Endothelial cell of umbilical vein (primary cell): ENCODE data around the gene SAMD5. TPM values are rescaled to one million over a fixed set of nuclear protein-coding genes. Genes with fewer than 3 reads are reported as not detected.

Source experiments
- BruUV-seq: library from RNA; stranded (reverse); fragments of 400-500 nt; replicated peaks from 2 replicates; lab custom pipeline; 2021; lab: Mats Ljungman, UMichigan
- CTCF ChIA-PET: fragments of 300-600, 350-600 bp; sonication (Branson Sonifier 250); formaldehyde crosslinking; loops from one replicate; lab custom pipeline; 2021; ENCODE audit warnings: antibody characterized with exemption, inconsistent platforms; lab: Charles Lee
- POLR2A ChIA-PET: fragments of 300-600, 350-600 bp; sonication (Branson Sonifier 250); formaldehyde crosslinking; loops from one replicate; lab custom pipeline; 2021; ENCODE audit warnings: antibody characterized with exemption, inconsistent platforms; lab: Charles Lee
- DNase-seq: peaks from one replicate; pipeline ENCODE4 v3.0.0-alpha.2; 2011; ENCODE audit warnings: low read depth, low spot score
- FAIRE-seq: peaks from 2 replicates; lab custom pipeline; 2011; peaks lifted over from hg19 to GRCh38; lab: Jason Lieb, UNC
- H2AFZ ChIP-seq: 2 replicates; pipeline ENCODE4 v1.6.0; 2012; ENCODE audit warnings: low read depth, low read length, control low read depth, inconsistent platforms
- H3K27ac ChIP-seq: 2 replicates; pipeline ENCODE4 v1.5.1; 2011; ENCODE audit warnings: low read depth, mild to moderate bottlenecking, control low read depth, low read length, moderate library complexity; ENCODE audit not compliant: insufficient read depth
- H3K27me3 ChIP-seq, 2 experiments: 2 replicates each; pipeline versions ENCODE4 v1.6.0 to v1.6.1; 2011; ENCODE audit warnings: low read length in 2 of 2, mixed read lengths in 1 of 2; ENCODE audit not compliant: control insufficient read depth in 2 of 2, insufficient read depth in 2 of 2
- H3K36me3 ChIP-seq, 2 experiments: 2 replicates in 1 of 2; 3 replicates in 1 of 2; pipeline ENCODE4 v1.5.1; 2011; ENCODE audit warnings: low read length in 2 of 2, mild to moderate bottlenecking in 1 of 2, moderate library complexity in 1 of 2; ENCODE audit not compliant: control insufficient read depth in 2 of 2, insufficient read depth in 2 of 2; ENCODE audit errors: extremely low read depth in 1 of 2
- H3K4me1 ChIP-seq: 3 replicates; pipeline ENCODE4 v1.5.1; 2011; ENCODE audit warnings: mild to moderate bottlenecking, low read length; ENCODE audit not compliant: control insufficient read depth, insufficient read depth; ENCODE audit errors: extremely low read depth
- H3K4me2 ChIP-seq: 2 replicates; pipeline ENCODE4 v1.6.1; 2011; ENCODE audit warnings: low read length, control low read depth, mixed read lengths; ENCODE audit not compliant: insufficient read depth
- H3K4me3 ChIP-seq, 3 experiments: fragments of 200-600 bp in 1 of 3; sonication (generic), shearing (Covaris generic) in 1 of 3; replicated peaks in 1 of 3; 2 replicates each; pipeline ENCODE4 v1.5.1; 2011 to 2016; ENCODE audit warnings: control low read depth in 3 of 3, low read length in 3 of 3, mild to moderate bottlenecking in 2 of 3, inconsistent platforms in 1 of 3, low read depth in 1 of 3, moderate library complexity in 1 of 3; ENCODE audit not compliant: insufficient read depth in 1 of 3
- H3K79me2 ChIP-seq: 2 replicates; pipeline ENCODE4 v1.6.0; 2012; ENCODE audit warnings: low read length, inconsistent platforms; ENCODE audit not compliant: control insufficient read depth, insufficient read depth
- H3K9ac ChIP-seq: replicated peaks from 2 replicates; pipeline ENCODE3; 2011; ENCODE audit warnings: low read length, control low read depth; ENCODE audit not compliant: insufficient read depth; ENCODE audit errors: extremely low read depth
- H3K9me1 ChIP-seq: replicated peaks from 3 replicates; pipeline ENCODE4 v1.6.0; 2011; ENCODE audit warnings: mild to moderate bottlenecking, low read length; ENCODE audit not compliant: control insufficient read depth, insufficient read depth; ENCODE audit errors: extremely low read depth
- H3K9me3 ChIP-seq: replicated peaks from 2 replicates; pipeline ENCODE4 v1.5.1; 2012; ENCODE audit warnings: low read length, inconsistent platforms; ENCODE audit not compliant: control insufficient read depth, insufficient read depth
- H4K20me1 ChIP-seq: replicated peaks from 2 replicates; pipeline ENCODE3; 2011; ENCODE audit warnings: mild to moderate bottlenecking, low read length; ENCODE audit not compliant: control insufficient read depth, insufficient read depth; ENCODE audit errors: extremely low read depth
- EZH2 ChIP-seq: IDR thresholded peaks from 2 replicates; pipeline ENCODE4 v1.6.1; 2012; ENCODE audit warnings: borderline replicate concordance, low read depth, mild to moderate bottlenecking, moderate library complexity, low read length, inconsistent platforms; ENCODE audit not compliant: severe bottlenecking
- FOS ChIP-seq: IDR thresholded peaks from 2 replicates; pipeline ENCODE4 v1.6.1; 2011; ENCODE audit warnings: mild to moderate bottlenecking, low read length, moderate library complexity, borderline replicate concordance; ENCODE audit not compliant: insufficient read depth
- GATA2 ChIP-seq: IDR thresholded peaks from 2 replicates; pipeline ENCODE4 v1.7.0; 2011; ENCODE audit warnings: low read depth, mild to moderate bottlenecking, moderate library complexity, mixed read lengths, low read length; ENCODE audit not compliant: insufficient read length, insufficient read depth
- JUN ChIP-seq: IDR thresholded peaks from 2 replicates; pipeline ENCODE4 v1.6.1; 2011; ENCODE audit warnings: borderline replicate concordance, low read depth; ENCODE audit not compliant: insufficient read length, insufficient read depth
- MYC ChIP-seq: IDR thresholded peaks from one replicate; pipeline ENCODE4 v1.6.1; 2011; ENCODE audit warnings: mild to moderate bottlenecking, low read depth, low read length
- POLR2A ChIP-seq: IDR thresholded peaks from 2 replicates; pipeline ENCODE4 v1.6.1; 2012; ENCODE audit warnings: low read depth, mild to moderate bottlenecking, control low read depth, low read length
- POLR2AphosphoS5 ChIP-seq: IDR thresholded peaks from 2 replicates; pipeline ENCODE4 v1.6.1; 2012; ENCODE audit warnings: low read depth, mild to moderate bottlenecking, control low read depth, low read length, moderate library complexity; ENCODE audit not compliant: insufficient read depth
- dilution Hi-C: fragments of 300-500 bp; cut with MboI; formaldehyde crosslinking; loops from one replicate; pipeline ENCODE4 v1.15.0; 2019; ENCODE audit warnings: low sequenced_read_pairs; ENCODE audit not compliant: extremely low pct_ligation_motif_present
- intact Hi-C: fragments of 100-400 bp; cut with micrococcal nuclease; formaldehyde crosslinking; loops from one replicate; pipeline ENCODE4 v1.10.0; 2022
- polyA plus RNA-seq, 4 experiments: library from polyadenylated mRNA; depleted of rRNA in 3 of 4; stranded (reverse) in 3 of 4; unstranded in 1 of 4; fragments of >200 nt; gene quantifications; 2 replicates each; pipeline versions ENCODE4 v1.2.1 to v1.2.3, GENCODE V29; 2011 to 2012; ENCODE audit warnings: missing spikeins in 1 of 4
- total RNA-seq: library from RNA; stranded (reverse); gene quantifications from 2 replicates; pipeline ENCODE4 v1.2.3, GENCODE V29; 2021
- TF ChIP-seq, protein P1 (sequence below), 2 donors: IDR thresholded peaks; 1 replicate in 1 of 2; 2 replicates in 1 of 2; pipeline ENCODE4 v1.5.1; 2011; ENCODE audit warnings: low read length in 2 of 2, mild to moderate bottlenecking in 2 of 2, moderate library complexity in 2 of 2, control low read depth in 1 of 2, inconsistent platforms in 1 of 2, low read depth in 1 of 2; ENCODE audit not compliant: insufficient read depth in 1 of 2; ENCODE audit errors: extremely low read depth in 1 of 2
- TF ChIP-seq, protein P2 (sequence below): IDR thresholded peaks from 2 replicates; pipeline ENCODE4 v1.6.1; 2011; ENCODE audit not compliant: insufficient read depth, insufficient read length

The SAMD5 gene
- total and polyA plus RNA-seq, 2 donors (not counting 3 experiments of a cell fraction or from before 2014, with no cell fraction given), result 0.75 to 6.9 TPM

DNA sequence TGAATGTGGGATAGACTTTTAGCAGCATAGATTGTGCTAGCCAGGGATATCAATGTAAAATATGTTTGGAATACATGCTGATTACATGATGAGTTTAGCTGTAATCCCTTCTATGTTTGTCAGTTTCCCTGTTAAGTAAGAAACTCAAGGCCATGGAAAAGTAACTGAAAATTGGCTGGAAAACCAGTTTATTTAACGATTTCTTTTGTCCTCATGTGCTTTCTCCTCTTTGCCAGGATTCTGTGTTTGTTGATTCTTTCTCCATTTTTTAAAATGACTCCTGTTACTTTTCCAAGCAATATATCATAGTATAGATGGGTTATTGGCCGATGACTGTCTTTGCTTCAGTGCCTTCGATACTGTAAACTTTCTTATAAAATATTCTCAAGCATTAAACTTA is 87.5 kb downstream of the SAMD5 start:
- CTCF ChIA-PET, result no interaction called here
- POLR2A ChIA-PET, result no interaction called here

More for the DNA sequence above, 87.5 kb downstream of the SAMD5 start:
- Histone ChIP-seq H3K4me1 (no peaks in the 10 kb centered on the region), H3K79me2 (no peaks in the 10 kb centered on the region), H3K27me3 (no peaks in the 10 kb centered on the region), H3K9ac (no peak overlapping the region), H3K4me3 (no peak overlapping the region), H2AFZ (no peak overlapping the region), H3K9me1 (no peaks in the 10 kb centered on the region), H4K20me1 (no peaks in the 10 kb centered on the region), H3K36me3 (no peaks in the 10 kb centered on the region), H3K4me2 (no peak overlapping the region), H3K9me3 (no peaks in the 10 kb centered on the region), H3K27ac (no peak overlapping the region)
- intact Hi-C loops (no loop called here), dilution Hi-C loops (no loop called here)
- FAIRE-seq, result no peak
- TF ChIP-seq JUN (no peak), EZH2 (no peak), FOS (no peak), POLR2A (no peak), GATA2 (no peak), POLR2AphosphoS5 (no peak), MYC (no peak)
- TF ChIP-seq, protein P1, sequence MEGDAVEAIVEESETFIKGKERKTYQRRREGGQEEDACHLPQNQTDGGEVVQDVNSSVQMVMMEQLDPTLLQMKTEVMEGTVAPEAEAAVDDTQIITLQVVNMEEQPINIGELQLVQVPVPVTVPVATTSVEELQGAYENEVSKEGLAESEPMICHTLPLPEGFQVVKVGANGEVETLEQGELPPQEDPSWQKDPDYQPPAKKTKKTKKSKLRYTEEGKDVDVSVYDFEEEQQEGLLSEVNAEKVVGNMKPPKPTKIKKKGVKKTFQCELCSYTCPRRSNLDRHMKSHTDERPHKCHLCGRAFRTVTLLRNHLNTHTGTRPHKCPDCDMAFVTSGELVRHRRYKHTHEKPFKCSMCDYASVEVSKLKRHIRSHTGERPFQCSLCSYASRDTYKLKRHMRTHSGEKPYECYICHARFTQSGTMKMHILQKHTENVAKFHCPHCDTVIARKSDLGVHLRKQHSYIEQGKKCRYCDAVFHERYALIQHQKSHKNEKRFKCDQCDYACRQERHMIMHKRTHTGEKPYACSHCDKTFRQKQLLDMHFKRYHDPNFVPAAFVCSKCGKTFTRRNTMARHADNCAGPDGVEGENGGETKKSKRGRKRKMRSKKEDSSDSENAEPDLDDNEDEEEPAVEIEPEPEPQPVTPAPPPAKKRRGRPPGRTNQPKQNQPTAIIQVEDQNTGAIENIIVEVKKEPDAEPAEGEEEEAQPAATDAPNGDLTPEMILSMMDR (IDR thresholded peaks at IDR 0.05; ENCODE audit: extremely low read depth in 1 of 2, insufficient read depth in 1 of 2, low read depth in 1 of 2, low read length in 2 of 2), result no peak
- TF ChIP-seq, protein P2, sequence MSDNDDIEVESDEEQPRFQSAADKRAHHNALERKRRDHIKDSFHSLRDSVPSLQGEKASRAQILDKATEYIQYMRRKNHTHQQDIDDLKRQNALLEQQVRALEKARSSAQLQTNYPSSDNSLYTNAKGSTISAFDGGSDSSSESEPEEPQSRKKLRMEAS, result no peak
- BruUV-seq, result no TSS peak
- no peak for DNase-seq
